Natural killer cell (primary cell): Measurements from ENCODE around the gene CCND3. TPM values are rescaled to one million over a fixed set of nuclear protein-coding genes. Genes with fewer than 3 reads are reported as not detected.

Experiments used
- ATAC-seq, 3 donors: fragments of 150-1000 bp in 2 of 3; fragments of 200-7000 bp in 1 of 3; cut with Tn5 transposase; 1 replicate in 1 of 3; 2 replicates in 2 of 3; pipeline ENCODE4 v1.10.0; 2021; ENCODE audit warnings: mild to moderate bottlenecking in 2 of 3, moderate library complexity in 2 of 3
- DNase-seq, 2 donors: peaks; one replicate each; pipeline versions ENCODE4 v3.0.0 to v3.0.0-alpha.2; 2013 to 2021; ENCODE audit warnings: mixed read lengths in 1 of 2
- H3K27ac ChIP-seq: one replicate; pipeline ENCODE4 v1.5.1; 2013; ENCODE audit warnings: mild to moderate bottlenecking, low read length
- H3K27me3 ChIP-seq: one replicate; pipeline ENCODE4 v1.6.1; 2013; ENCODE audit warnings: low read length; ENCODE audit not compliant: control insufficient read depth, insufficient read depth
- H3K36me3 ChIP-seq: one replicate; pipeline ENCODE4 v1.6.1; 2013; ENCODE audit warnings: low read length; ENCODE audit not compliant: control insufficient read depth, insufficient read depth
- H3K4me1 ChIP-seq: one replicate; pipeline ENCODE4 v1.6.1; 2013; ENCODE audit warnings: low read length; ENCODE audit not compliant: control insufficient read depth, insufficient read depth
- H3K4me3 ChIP-seq: one replicate; pipeline ENCODE4 v1.5.1; 2013; ENCODE audit warnings: low read length
- H3K9me3 ChIP-seq: one replicate; pipeline ENCODE4 v1.6.1; 2013; ENCODE audit warnings: low read length; ENCODE audit not compliant: control insufficient read depth, insufficient read depth
- H3K27ac Mint-ChIP-seq, 2 donors: one replicate each; pipeline ENCODE4 v1.8.0; 2022; ENCODE audit warnings: mild to moderate bottlenecking in 2 of 2, mixed read lengths in 2 of 2, moderate library complexity in 1 of 2
- H3K27me3 Mint-ChIP-seq, 2 donors: one replicate each; pipeline ENCODE4 v1.8.0; 2022; ENCODE audit warnings: low read depth in 2 of 2, mixed read lengths in 2 of 2
- H3K36me3 Mint-ChIP-seq: one replicate; pipeline ENCODE4 v1.8.0; 2022; ENCODE audit warnings: mixed read lengths
- H3K4me1 Mint-ChIP-seq, 2 donors: one replicate each; pipeline ENCODE4 v1.8.0; 2022; ENCODE audit warnings: mixed read lengths in 2 of 2
- H3K4me3 Mint-ChIP-seq: one replicate; pipeline ENCODE4 v1.8.0; 2022; ENCODE audit warnings: mild to moderate bottlenecking, moderate library complexity, mixed read lengths
- H3K9me3 Mint-ChIP-seq, 2 donors: one replicate each; pipeline ENCODE4 v1.8.0; 2022; ENCODE audit warnings: mixed read lengths in 2 of 2
- CTCF ChIP-seq: fragments of 200-600 bp; IDR thresholded peaks from one replicate; pipeline ENCODE4 v1.8.0; 2022; ENCODE audit warnings: antibody characterized with exemption
- WGBS: methylation state at CpG from one replicate; pipeline ENCODE4 v1.1.7; 2013; ENCODE audit warnings: missing lambda C conversion rate; ENCODE audit not compliant: insufficient coverage; 5-methylcytosine and 5-hydroxymethylcytosine counted together
- intact Hi-C: fragments of 100-400 bp; cut with micrococcal nuclease; formaldehyde crosslinking; loops from one replicate; pipeline ENCODE4 v1.14.2; 2022
- total RNA-seq, 4 donors: library from RNA; stranded (reverse); fragments of 120-200 nt in 1 of 4; gene quantifications; one replicate each; pipeline versions ENCODE4 v1.2.3 to v1.2.4, GENCODE V29; 2013 to 2022

Gene CCND3
- total RNA-seq, 3 donors from 2014 or later (not counting 1 experiment from before 2014, with no cell fraction given), result 409 to 438 (median 438) TPM

GRCh38 chr6:41937472-41937860 is 4.1 kb downstream of the CCND3 start:
- Mint-ChIP-seq H3K4me3 (peak overlapping the region; percentile 97), H3K4me1 (peaks cover 76 to 86% of the 10 kb centered on the region in 2 donors), H3K36me3 (peaks cover 7% of the 10 kb centered on the region), H3K27ac (peak overlapping the region; percentile 88 to 95), H3K9me3 (no peaks in the 10 kb centered on the region), H3K27me3 (no peaks in the 10 kb centered on the region)
- no peaks in the 10 kb centered on the region for H3K9me3 ChIP-seq
- WGBS, result 66% methylated on average over 2 of the region's 2 CpGs
- no peak overlapping the region for H3K4me3 ChIP-seq
- H3K36me3 ChIP-seq, result peaks cover 50% of the 10 kb centered on the region
- H3K4me1 ChIP-seq, result peaks cover 85% of the 10 kb centered on the region
- no peak for DNase-seq
- no peak for TF ChIP-seq CTCF
- no peak for ATAC-seq
- H3K27ac ChIP-seq, result peak overlapping the region; percentile 61
- intact Hi-C loops, result loop anchor here (2.0 to 5.0 kb wide), 3 partner anchors 35 to 205 kb away; partner anchors contain the start of gene PRICKLE4
- no peaks in the 10 kb centered on the region for H3K27me3 ChIP-seq

DNA sequence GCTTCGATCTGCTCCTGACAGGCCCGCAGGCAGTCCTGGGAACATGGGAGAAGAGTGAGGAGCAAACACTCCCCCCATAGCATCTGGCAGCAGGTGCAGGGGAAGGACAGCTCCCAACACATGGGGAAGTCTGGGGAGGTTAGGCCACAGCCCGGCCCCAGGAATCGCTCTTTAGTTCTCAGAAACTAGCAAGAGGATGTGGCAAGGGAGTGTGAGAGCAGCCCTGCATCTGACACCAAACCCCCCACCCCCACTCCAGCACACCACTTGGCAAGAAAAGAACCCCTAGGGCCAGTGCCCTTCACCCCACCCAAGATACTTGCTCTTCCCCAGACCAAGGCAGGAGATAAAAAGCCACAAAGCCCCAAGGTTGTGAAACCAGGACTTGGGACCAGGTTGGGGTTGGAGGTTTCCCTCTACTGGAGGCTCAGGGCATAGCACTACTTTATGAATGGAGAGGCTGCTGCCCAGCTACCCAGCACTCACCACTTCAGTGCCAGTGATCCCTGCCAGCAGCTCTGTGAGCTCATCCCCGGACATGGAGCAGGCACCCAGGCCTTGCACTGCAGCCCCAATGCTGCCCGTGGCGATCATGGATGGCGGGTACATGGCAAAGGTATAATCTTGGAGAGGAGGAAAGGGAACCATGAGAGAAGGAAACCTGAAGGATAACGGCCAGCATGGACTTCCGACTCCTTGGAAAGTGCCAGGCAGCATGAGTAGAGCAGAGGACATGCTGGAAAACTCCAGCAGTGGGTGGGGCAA is 5.4 kb downstream of the CCND3 start:
- peaks cover 7% of the 10 kb centered on the region for H3K36me3 Mint-ChIP-seq
- TF ChIP-seq CTCF, result peak; percentile 65
- H3K9me3 ChIP-seq, result no peaks in the 10 kb centered on the region
- H3K4me1 ChIP-seq, result peaks cover 86% of the 10 kb centered on the region
- H3K9me3 Mint-ChIP-seq, result no peaks in the 10 kb centered on the region
- intact Hi-C loops, result loop anchor here (1.0 to 5.0 kb wide), 8 partner anchors 15 to 204 kb away; partner anchors contain the start of genes BYSL, MED20, PRICKLE4 and USP49
- peak overlapping the region; percentile 97 for H3K4me3 Mint-ChIP-seq
- peaks cover 62% of the 10 kb centered on the region for H3K36me3 ChIP-seq
- no peaks in the 10 kb centered on the region for H3K27me3 Mint-ChIP-seq
- H3K4me1 Mint-ChIP-seq, result peaks cover 80 to 89% of the 10 kb centered on the region in 2 donors
- H3K27ac ChIP-seq, result peak overlapping the region; percentile 57
- H3K27me3 ChIP-seq, result no peaks in the 10 kb centered on the region
- peak overlapping the region; percentile 10 for H3K4me3 ChIP-seq
- DNase-seq, result peak; percentile 68 to 92
- peak; percentile 82 to 93 (median 89) for ATAC-seq
- 21% methylated on average over 10 of the region's 10 CpGs for WGBS
- H3K27ac Mint-ChIP-seq, result peak overlapping the region; percentile 88 to 95

DNA sequence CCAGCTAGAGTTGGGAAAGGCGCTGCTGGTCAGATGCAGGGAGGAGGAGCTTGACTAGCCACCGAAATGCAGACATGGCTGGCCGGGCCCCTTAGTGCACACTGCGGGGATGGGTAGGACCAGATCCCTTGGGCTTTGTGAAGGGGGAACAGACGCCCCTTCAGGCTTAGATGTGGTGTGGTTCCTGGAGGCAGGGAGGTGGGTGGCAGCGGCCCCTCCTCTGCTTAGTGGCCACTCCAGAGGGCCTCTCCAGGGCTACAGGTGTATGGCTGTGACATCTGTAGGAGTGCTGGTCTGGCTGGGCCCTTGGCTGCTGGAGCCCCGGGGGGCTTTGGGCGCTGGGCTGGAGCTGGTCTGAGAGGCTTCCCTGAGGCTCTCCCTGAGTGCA is 5.9 kb downstream of the CCND3 start:
- WGBS, result 20% methylated on average over 8 of the region's 8 CpGs
- H3K36me3 Mint-ChIP-seq, result peaks cover 7% of the 10 kb centered on the region
- peak overlapping the region; percentile 88 to 95 for H3K27ac Mint-ChIP-seq
- no peaks in the 10 kb centered on the region for H3K27me3 Mint-ChIP-seq
- H3K9me3 Mint-ChIP-seq, result no peaks in the 10 kb centered on the region
- peaks cover 68% of the 10 kb centered on the region for H3K36me3 ChIP-seq
- H3K4me1 Mint-ChIP-seq, result peaks cover 82 to 87% of the 10 kb centered on the region in 2 donors
- DNase-seq, result no peak
- intact Hi-C loops, result loop anchor here (1.0 to 5.0 kb wide), 8 partner anchors 14 to 203 kb away; partner anchors contain the start of genes BYSL, MED20, PRICKLE4 and USP49
- no peaks in the 10 kb centered on the region for H3K9me3 ChIP-seq
- no peaks in the 10 kb centered on the region for H3K27me3 ChIP-seq
- H3K4me3 Mint-ChIP-seq, result peak overlapping the region; percentile 97
- ATAC-seq, result no peak
- peaks cover 86% of the 10 kb centered on the region for H3K4me1 ChIP-seq
- TF ChIP-seq CTCF, result no peak
- peak overlapping the region; percentile 57 for H3K27ac ChIP-seq
- H3K4me3 ChIP-seq, result no peak overlapping the region
